RWPE1 (cell line): ENCODE results near the gene ACTN2.

ENCODE experiments used
- CTCF ChIA-PET: fragments of 350-600 bp; sonication (Branson Sonifier 250); formaldehyde crosslinking; extraction: SDS; loops from one replicate; lab custom pipeline; 2021; lab: Yijun Ruan, JAX
- POLR2A ChIA-PET: fragments of 400-600 bp; formaldehyde crosslinking; extraction: SDS; loops from one replicate; lab custom pipeline; 2020; ENCODE audit warnings: antibody characterized with exemption; ENCODE audit not compliant: low non-redundant PET; lab: Yijun Ruan, JAX
- DNase-seq: peaks from one replicate; pipeline ENCODE4 v3.0.0; 2012; ENCODE audit warnings: low spot score
- H3K27ac ChIP-seq: fragments of 450-650 bp; 2 replicates; pipeline ENCODE4 v1.5.1; 2017
- CTCF ChIP-seq: fragments of 450-650 bp; conservative IDR thresholded peaks from 2 replicates; pipeline ENCODE4 v1.5.1; 2017; ENCODE audit warnings: low read depth, mild to moderate bottlenecking

ACTN2 gene

DNA sequence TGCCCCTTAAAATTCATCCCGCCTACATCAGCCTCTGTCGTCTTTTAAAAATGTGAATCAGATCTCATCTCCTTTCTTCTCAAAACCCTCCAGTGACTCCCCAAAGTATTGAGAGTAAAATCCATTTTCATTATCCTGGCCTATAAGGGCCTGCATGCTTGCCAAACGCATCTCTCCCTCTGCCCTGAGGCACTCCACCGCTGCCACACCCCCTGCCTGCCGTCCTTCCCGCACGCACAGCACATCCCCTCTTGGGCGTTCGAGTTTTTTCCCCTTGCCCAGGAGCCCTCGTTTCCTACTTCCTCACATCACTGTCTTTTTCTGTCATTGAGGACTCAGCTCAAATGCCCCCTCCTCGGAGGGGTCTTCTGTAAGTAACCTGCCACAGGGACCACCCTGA, 55.5 kb downstream of the ACTN2 start:
- no peak for DNase-seq
- H3K27ac ChIP-seq = no peak overlapping the region
- CTCF ChIA-PET = no interaction called here
- POLR2A ChIA-PET = no interaction called here
- TF ChIP-seq CTCF = no peak

DNA sequence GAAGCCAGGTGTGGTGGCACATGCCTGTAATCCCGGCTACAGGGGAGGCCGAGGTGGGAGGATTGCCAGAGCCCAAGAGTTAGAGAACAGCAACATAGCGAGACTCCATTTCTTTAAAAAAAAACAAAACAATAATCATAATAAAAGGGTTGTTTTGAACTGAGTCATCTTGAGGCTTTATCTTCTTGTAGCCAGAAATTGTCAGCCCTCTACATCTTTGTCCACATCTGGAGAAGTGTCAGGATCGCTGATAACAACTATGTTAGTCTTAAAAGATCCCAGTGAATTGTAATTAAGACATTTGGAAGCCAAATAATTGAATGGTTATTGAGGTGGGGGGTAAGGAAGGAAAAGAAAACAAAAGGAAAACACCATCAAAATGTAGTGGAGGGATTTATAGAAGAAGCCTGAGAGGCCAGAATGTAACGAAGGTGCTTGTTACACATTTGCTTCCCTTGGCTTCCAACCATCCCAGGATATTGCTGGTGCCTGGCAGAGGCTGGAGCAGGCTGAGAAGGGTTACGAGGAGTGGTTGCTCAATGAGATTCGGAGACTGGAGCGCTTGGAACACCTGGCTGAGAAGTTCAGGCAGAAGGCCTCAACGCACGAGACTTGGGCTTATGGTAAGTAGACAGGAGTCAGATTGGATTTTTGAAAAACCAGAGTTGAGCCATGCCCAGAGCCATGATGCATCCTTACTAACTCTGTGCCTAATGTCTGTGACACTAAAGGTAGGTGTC, 56.3 kb downstream of the ACTN2 start:
- H3K27ac ChIP-seq = no peak overlapping the region
- POLR2A ChIA-PET = no interaction called here
- DNase-seq = no peak
- CTCF ChIA-PET = no interaction called here
- TF ChIP-seq CTCF = no peak

- ChIA-PET CTCF (no interaction called here), POLR2A (no interaction called here)
- DNase-seq = no peak
- no peak for TF ChIP-seq CTCF
- no peak overlapping the region for H3K27ac ChIP-seq
Observed at GRCh38 chr1:236744533-236744932, 58.2 kb downstream of the ACTN2 start.

- ChIA-PET POLR2A (no interaction called here), CTCF (no interaction called here)
- no peak overlapping the region for H3K27ac ChIP-seq
- TF ChIP-seq CTCF = no peak
- no peak for DNase-seq
Observed at GRCh38 chr1:236746785-236747184, 60.5 kb downstream of the ACTN2 start.

GRCh38 chr1:236747311-236747985, 61.1 kb downstream of the ACTN2 start:
- CTCF ChIA-PET = interaction anchor here (0.6 to 0.7 kb wide), 2 partner anchors 227 to 800 kb away, joined by 4 to 9 read pairs; no protein-coding TSS in a partner anchor
- POLR2A ChIA-PET = no interaction called here
- TF ChIP-seq CTCF = no peak
- DNase-seq = no peak
- no peak overlapping the region for H3K27ac ChIP-seq

- no peak for DNase-seq
Observed at GRCh38 chr1:236748268-236748870, 62.1 kb downstream of the ACTN2 start.

More at GRCh38 chr1:236748268-236748870, 62.1 kb downstream of the ACTN2 start:
- CTCF ChIA-PET = interaction anchor here (0.6 to 0.7 kb wide), 2 partner anchors 635 to 799 kb away, joined by 3 to 4 read pairs; no protein-coding TSS in a partner anchor
- H3K27ac ChIP-seq = no peak overlapping the region
- no peak for TF ChIP-seq CTCF
- POLR2A ChIA-PET = no interaction called here
